Tibial nerve (tissue), 4 donors: ENCODE measurements around the gene L3MBTL3.

Experiments
- EP300 ChIP-seq, 2 donors: sonication (generic); formaldehyde crosslinking; IDR thresholded peaks; one replicate each; pipeline ENCODE4 v1.6.1; 2017; ENCODE audit warnings: antibody characterized with exemption in 2 of 2, mild to moderate bottlenecking in 1 of 2
- TF ChIP-seq, protein P1 (sequence below), 5 experiments: fragments of 200-600 bp in 3 of 5; fragments of 450-650 bp in 2 of 5; sonication (generic) in 3 of 5; IDR thresholded peaks; one replicate each; pipeline ENCODE4 v1.5.1; 2016 to 2019; ENCODE audit warnings: antibody characterized with exemption in 5 of 5, mild to moderate bottlenecking in 3 of 5, moderate library complexity in 2 of 5

DNA sequence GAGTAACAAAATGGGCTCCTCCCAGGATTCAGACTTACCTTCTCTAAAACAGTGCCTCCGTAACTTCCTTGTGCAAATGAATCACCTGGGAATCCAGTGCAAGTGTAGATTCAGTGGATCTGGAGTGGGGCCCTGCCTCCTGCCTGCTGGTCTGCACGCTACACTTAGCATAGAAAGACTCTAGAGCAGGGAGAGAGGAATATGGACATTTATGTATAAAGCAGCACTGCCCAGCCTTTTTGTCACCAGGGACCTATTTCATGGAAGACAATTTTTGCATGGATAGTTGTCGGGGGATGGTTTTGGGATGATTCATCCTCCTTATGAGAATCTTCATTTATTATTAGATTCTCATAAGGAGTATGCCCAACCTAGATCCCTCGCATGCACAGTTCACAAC, 42.3 kb upstream of the L3MBTL3 start:
- TF ChIP-seq, protein P1, sequence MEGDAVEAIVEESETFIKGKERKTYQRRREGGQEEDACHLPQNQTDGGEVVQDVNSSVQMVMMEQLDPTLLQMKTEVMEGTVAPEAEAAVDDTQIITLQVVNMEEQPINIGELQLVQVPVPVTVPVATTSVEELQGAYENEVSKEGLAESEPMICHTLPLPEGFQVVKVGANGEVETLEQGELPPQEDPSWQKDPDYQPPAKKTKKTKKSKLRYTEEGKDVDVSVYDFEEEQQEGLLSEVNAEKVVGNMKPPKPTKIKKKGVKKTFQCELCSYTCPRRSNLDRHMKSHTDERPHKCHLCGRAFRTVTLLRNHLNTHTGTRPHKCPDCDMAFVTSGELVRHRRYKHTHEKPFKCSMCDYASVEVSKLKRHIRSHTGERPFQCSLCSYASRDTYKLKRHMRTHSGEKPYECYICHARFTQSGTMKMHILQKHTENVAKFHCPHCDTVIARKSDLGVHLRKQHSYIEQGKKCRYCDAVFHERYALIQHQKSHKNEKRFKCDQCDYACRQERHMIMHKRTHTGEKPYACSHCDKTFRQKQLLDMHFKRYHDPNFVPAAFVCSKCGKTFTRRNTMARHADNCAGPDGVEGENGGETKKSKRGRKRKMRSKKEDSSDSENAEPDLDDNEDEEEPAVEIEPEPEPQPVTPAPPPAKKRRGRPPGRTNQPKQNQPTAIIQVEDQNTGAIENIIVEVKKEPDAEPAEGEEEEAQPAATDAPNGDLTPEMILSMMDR (IDR thresholded peaks at IDR 0.05) = no peak
- no peak for TF ChIP-seq EP300 (IDR thresholded peaks at IDR 0.05)
